ENCODE data around the gene HSPG2.
"Not testable (repeated sequence)": the region's sequence is repeated elsewhere in the genome, so short reads cannot be mapped to it uniquely, and the experiment has no call there.

HSPG2 gene

DNA sequence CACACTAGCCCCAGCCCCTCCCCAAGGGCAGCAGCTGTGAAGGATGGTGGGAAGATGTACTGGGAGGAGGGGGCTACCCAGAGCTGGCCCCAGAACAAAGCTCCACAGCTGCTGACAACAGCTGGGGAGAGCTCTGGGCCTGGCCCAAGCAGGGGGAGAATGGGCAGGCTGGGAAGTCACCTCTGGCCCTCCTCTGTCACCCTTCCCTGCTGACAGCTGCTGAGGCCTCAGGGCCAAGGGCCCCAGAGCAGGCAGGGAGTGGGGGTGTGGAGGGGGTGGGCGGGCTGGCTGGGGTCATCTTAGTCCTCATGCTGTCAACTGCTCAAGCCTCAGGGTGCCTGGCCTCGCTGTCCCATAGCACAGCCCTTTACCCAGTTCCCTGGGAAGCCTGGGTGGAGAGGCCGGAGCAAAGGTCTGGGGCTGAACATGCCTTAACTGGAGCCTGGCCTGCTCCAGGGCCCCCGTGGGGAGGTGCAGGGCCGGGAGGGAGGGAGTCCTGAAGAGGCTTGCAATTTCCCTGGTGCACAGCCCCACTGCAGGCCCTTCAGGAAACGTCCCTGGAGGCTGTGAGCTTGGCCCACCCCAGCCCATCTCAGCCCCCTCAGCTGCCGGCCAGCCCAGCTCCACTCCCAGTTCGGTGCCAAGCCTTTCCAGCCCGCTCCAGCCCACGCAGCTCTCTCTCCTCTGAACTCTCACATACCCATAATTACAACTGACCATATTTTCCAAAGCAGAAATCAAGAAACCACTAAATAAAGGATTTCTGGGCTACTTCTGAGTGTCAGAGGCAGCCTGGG, 25.7 kb downstream of the HSPG2 start:
- DNase-seq, result no peak

DNA sequence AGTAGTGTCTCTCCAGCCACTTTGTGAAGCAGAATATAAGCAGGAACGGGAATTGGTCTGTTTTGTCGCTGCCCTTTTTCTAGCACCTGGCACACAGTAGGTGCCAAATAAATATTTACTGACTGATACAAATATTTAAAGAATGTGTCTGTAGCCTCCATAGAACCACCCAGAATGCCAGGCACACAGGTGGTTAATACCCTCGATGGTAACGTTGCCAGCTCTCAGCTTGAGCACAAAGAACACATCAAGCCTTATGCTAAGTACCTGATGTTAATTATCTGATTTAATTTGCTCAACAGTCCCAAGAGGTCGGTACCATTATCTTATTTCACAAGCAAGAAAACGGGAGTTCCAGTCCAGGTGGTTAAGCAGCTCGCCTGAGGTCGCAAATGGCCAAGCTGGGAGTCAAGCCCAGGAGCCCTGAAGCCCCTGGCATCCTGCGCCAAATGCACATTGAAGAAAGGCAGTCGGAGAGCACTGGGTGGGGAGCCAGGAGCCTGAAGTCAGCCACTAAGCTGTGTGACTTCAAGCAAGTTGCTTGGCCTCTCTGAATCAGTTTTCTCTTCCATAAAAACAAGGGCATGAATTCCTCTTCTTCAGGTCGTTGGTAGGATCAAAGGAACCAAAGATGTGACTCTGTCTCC, 26.4 kb downstream of the HSPG2 start:
- DNase-seq, result no peak

DNA sequence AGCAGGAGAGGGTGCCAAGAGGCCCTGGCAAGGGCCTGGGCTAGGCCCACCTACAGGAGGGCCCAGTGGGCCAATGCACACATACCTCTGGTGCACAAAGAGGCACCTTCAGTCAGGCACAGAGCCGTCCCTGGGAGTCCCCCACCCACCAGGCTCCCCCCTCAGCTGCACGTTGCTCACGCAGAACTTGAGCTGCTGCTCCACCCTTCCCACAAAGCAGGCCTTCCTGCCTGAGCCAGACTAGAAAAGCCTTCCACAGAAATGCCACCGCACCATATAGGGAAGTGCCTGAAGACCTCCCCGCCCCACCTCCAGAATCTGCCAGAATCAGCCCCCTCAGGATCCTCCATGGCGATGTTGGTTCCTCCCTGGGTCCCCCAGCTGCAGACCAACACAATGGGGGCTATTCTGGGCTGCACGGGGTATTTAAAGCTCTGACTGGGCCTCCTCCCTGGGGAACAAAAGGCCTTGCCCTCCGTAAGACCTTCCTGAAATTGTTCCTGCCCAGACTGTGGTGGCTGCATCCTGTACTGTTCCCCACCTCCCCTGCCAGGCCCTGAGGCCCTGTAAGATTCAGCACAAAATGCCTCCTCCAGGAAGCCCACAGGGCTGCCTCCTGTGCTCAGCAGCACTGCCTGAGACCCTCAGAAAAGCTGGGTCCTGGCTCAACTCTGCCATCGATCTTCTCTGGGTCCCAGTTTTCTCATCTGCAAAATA, 27.2 kb downstream of the HSPG2 start:
- DNase-seq, result no peak

DNA sequence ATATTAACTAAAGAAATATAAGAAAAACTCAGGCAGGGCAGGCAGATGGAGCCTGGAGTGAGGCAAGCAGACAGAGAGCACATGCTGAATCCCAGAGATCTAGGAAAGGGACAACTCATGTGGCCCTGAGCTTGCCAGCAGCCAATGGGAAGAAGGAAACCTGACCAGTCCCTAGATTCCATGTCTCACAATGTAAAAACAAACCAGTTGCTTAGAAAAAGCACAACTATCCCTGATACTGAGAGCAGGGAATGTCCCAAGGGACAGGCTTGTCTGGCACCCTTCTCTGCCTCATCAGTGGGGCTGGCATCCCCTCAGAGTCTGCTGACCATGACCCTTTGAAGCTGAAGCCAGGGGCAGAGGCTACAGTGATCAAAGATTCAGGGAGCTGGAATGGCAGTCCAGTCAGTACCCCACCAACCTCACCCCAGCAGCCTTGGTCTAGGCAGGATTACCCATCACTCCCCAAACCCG, 27.8 kb downstream of the HSPG2 start:
- no peak for DNase-seq

DNA sequence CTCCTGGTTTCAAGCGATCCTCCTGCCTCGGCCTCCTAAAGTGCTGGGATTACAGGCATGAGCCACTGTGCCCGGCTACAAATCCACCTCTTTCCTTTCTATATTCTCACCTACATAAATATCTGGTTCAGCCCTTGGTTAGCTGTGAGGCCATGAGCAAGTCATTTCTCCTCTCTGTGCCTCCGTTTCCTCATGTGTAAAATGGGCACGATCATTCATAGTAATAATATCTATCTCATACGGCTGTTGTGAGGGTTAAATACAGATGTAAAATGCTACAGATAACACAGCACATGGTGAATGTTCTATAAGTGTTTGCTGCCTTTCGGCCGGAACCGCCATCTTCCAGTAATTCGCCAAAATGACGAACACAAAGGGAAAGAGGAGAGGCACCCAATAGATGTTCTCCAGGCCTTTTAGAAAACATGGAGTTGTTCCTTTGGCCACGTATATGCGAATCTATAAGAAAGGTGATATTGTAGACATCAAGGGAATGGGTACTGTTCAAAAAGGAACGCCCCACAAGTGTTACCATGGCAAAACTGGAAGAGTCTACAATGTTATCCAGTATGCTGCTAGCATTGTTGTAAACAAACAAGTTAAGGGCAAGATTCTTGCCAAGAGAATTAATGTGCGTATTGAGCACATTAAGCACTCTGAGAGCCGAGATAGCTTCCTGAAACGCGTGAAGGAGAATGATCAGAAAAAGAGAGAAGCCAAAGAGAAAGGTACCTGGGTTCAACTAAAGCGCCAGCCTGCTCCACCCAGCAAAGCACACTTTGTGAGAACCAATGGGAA, 29.2 kb downstream of the HSPG2 start:
- not testable (repeated sequence) for DNase-seq

DNA sequence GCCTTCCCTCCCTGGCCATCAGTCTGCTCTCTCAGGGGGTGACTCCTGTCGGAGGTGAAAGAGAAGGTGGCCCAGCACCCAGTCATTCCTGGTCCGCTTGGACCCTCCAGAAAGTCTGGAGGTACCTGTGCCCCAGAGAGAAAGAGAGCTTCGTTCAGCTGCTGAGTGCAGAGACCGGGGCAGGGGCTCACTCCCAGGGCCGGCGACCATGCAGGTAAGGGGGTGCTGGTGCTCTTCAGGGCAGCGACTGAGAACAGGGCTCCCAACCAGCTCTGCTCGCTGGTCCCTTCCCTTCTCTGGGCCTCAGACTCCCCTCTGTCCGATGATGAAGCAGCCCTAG, 30.1 kb downstream of the HSPG2 start:
- DNase-seq, result no peak

DNA sequence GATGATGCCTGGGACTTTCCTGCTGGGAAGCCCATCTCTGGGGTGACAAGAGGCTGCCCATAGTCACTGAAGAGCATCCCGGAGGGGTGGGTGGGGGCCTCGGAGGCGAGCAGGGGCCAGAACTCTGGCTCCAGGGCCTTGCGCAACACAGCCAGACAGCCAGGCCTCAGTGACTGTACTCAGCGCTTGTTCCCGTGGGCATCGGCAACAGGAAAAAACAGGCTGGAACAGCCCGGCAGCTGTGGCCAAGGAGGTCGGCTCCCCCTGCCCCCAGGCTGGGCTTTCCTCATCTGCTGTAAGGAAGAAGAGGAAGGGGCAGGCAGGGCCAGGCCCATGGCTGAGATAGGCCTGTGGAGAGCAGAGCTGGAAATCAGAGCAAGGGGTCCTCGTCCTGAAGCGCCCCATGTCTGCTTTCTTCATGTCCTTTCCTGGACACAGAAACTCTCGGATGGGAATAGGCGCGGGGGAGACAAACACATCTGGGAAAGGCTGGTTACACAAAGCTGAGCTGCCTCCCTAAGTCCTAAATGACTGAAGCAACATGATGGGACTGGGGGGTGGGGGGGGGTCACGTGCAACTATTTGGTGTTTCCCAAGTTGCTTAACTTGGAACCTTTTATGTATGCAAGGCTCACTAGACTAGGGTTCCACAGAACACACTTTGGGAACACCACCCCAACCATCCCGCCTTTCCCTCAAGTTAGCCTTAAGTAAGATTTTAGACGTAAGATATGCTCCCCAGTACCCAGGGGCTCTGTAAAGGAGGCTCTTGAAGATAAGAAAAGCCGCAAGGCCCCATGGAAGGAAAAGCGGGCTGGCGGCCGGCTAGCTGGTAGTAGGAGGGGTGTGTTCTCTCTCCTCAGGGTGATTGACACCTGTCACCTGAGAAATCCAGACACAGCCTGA, 30.7 kb downstream of the HSPG2 start:
- no peak for DNase-seq

DNA sequence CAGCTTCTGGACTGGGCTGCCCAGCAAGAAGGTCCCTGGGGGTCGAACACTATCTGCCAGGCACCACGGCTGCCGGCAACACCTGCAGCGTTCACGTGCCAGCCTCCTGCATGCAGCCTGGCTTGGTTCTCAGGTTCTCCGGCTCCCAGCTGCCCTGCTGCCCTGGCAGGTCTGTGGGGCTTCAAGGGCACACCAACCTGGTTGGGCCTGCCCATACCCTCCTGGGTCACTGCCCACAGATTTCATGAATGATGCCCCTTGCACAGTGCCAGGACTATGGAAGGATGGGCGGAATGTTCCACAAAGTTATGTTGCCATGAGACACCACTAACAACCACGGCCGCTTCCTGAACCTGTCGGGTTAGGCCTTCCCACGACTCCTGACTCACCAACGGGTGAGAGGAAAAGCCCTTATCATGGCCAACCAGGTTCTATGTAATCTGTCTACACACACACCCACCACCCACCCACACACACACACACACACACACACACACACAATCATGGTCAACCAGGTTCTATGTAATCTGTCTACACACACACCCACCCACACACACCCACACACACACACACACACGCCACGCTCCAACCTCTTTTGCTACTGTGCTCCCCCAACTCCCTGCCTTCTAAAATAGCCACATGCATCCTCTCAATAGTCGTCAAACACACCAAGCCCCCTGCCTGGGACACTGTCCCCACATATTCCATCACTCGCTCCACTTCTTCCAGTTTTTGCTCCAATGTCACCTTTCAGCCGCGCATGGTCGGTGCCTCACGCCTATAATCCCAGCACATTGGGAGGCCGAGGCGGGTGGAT, 32.2 kb downstream of the HSPG2 start:
- peak; percentile 10 for DNase-seq

DNA sequence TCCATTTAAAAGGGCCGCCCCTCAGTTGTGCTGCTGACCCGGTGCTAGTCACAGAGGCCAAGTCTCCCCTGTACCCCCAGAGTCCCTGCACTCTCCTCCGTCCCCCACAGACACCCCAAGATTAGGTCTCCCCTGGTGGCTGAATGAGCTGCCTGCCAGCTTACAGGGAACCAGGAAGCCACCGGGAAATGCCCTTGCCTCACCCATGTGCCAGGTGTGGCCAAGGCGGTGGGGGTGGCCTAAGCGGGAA, 32.7 kb downstream of the HSPG2 start:
- no peak for DNase-seq

DNA sequence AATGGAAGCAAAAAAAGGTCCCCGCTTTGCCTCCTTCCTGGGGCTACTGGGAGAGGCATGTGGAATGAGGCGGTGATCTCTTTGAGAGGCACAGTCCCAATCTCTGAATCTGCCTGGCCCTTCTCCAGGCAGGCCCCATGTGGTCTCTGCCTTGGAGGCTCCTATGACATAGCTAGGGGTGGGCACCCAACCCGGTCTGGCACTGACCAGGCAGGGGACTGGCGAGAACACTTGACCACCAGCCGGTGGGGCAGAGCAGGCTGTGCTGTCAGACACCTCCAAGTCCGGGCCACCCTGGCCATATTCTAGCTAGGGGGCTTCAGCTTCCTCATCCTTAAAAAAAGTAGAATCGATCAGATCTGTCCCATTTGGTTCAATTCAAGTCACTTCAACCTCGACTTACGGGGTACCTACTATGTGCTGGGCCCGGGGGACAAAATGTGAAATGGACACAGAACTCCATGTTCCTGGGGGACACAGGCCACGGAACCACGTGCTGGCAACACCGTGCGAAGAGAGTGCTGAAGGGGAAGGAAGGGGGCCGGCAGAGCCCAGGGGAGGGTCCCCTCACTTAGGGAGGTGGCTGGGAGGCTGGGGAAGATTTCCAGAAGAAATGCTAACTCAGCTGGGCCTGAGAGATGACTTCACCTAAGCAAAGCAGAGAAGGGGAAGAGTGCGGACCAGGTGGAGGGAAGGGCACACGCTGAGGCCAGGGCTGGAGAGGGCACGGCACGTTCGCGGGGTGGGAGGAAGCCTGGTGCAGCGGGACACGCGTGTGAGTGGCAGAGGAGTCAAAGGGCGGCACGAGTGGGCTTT, 33.3 kb downstream of the HSPG2 start:
- DNase-seq, result no peak

DNA sequence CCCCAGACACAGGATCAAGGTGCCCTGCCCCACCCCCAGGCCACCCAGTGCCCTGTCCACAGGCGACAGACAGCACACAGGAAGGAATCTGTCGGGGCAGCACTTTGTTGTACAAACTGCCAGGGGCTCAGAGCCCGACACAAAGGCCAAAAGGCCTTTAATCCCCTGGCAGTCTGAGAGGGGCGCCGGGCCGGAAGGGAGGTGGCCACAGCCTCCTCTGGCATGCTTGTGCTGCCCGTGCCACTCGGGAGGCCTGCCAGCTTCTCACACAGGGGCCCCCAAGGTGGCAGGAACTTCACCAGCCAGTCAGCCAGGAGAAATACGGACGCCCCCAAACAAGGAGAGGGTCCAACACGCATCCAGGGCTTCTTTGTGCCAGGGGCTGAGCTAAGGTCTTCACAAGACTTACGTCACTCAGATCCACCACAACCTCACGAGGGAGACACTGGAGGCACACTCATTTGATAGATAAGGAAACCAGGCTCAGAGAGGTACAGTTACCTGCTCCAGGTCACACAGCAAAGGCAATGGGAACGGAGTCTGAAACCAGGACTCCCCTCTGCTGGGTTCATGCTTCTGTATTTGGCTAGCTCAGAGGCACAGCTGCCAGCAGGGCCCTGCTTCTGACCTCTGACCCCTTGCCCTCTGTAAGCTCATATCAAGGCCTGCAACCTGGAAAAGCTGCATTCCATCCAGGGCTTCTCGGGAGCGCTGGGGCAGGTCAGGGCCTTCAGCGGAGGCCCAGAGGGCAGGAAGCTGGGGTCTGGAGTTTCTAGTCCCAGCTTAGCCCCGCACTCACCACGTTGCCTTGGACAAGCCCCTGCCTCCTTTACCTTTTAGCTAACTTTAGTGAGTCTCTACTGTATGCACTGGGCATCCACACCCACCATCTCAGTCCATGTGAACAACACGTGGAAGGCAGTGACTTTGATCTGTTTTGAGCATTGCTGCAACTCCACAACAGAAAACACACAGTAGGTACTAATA, 34.8 kb downstream of the HSPG2 start:
- no peak for DNase-seq

DNA sequence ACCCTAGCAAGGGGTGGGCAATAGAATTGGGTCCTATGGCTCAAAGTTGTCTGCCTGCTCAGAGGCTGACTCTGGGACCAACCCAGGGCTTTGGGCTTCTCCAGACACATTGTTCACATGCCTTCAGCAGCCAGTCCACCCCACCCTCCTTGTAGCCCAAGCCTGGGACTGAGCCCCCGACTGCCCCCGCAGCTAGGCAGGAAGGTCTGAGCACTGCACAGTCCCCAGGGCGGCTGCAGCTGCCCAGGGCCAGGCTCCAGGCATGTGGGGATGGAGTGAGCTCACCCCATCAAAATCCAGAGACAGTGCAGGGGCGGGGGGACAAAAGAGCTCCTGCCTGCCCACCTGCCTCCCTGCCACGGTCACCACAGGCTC, 35.6 kb downstream of the HSPG2 start:
- no peak for DNase-seq

DNA sequence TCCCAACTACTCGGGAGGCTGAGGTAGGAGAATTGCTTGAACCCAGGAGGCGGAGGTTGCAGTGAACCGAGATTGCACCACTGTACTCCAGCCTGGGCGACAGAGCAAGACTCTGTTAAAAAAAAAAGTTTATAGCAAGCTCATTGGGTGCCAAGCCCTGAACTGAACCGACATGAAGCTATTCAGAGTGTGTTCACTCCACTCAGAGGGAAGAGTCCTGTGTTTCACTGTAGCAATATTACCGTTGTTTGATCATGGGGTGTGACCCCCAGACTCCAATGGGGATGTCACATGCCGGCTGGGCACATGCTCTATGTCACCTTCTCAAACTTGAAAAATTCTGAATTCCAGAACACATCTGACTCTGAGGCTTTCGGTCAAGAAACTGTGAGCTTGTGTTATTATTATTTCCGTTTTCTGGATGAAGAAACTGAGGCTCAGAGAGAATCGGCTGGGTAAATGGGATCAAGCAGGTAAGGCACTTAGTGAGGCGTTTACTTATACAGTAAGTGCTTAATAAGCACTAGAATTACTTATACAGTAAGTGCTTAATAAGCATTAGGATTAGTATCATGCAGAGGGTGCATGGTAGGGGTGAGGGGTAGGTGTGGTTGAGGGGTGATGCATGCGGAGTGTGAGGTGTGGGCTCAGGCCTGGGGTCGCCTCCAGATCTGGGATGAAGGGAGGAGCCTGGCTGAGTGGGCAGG, 36.2 kb downstream of the HSPG2 start:
- no peak for DNase-seq

DNA sequence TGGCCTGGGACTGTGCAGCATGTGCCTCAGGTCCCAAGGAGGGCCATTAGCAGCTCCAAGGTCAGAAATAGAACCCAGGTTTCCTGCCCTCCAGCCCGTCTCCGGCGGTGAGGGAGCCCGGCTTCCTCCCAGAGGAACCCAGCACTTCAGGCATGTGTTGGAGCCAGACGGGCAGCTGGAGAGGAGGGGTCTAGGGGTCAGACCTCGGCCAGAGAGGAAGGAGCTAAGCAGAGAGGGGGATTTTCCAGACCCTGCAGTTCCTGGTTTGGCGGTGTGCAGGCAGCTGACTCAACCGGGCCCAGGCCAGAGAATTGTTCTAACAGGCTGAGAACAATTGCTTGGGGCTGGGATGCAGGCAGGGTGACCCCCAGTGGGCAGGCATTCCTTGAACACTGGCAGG, 37.1 kb downstream of the HSPG2 start:
- no peak for DNase-seq

DNA sequence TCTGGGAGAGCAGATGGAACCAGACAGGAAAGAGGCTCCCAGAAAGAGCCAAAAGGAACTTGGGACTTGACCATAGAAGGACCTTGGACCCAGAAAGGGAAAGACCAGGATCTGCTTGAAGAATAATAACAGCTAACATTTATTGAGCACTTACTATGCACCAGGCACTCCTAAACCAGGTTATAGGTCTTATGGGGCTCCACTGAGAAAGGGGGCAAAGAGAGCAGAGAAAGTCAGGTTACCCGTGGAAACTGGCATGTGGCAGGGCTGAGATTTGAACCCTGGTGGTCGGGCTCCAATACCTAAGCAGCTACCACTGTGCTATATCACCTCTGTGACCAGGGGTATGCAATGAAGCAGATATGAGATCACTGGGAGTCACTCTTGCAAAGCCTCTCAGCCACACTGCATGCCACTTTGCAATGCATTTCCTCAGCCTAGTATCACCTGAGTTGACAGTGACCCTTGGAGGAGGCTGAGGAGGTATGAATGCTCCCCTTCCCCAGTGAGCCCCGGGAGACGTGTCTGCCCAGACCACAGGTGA, 37.8 kb downstream of the HSPG2 start:
- DNase-seq, result no peak

DNA sequence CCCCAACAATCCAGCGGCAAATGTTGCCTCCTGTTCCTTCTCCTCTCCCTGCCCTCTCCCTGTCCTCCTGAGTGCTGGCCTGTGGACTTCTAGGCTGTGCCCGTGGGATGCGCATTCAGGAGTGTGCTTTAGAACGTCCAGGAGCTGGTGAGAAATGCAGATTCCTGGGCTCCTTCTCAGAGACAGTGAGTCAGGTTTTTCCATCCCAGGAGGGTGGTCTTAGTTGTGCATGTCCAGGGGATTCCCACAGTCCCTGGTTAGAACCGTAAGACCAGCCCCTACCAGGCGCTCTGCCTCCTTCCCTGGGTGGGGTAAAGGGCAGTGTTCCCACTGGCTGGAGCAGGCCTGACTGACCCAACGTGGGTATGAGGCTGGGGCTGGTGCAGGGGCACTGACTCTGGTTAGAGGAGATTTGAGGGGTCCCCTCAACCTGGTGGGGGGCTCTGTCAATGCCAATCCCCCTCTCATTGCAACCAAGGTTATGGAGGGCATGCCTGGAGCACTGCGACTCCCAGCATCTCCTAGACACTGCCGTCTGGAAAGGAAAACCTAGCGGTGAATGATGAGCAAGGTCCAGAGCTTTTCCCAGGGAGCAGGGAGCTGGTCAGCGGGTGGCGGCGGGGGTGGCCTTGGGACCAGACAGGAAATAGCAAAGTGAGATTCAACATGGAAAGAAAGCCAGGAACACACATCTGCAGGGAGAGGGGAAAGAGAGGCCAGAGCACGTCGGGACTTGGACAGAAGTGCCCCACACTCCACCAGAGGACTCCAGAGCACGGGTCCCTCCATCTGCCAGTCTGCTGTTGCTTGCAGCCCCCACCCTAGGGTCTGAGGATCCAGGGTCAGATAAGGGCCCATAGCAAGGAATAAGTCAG, 38.5 kb downstream of the HSPG2 start:
- no peak for DNase-seq

DNA sequence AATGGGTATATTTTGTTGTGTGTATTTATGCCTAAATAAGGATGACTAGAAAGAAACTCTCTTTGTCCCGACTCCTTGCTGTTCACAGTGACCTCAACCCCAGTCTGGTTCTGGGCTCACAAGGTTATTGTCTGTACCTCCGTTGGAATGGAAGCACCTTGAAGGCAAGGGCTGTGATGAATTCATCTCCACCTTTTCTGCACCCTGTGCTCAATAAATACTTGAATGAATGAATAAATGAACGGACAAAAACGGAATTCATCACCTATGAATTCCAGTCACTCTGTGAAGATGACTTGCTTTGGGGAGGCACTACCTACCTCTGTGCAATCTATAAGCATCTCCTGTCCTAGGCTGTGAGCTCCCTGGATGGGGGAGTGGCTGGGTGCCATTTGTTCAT, 39.3 kb downstream of the HSPG2 start:
- DNase-seq, result no peak

All from NCI-H1092 treated with DMSO at 0.1 percent for 48 hours (cell line).